ENCODE measurements around the gene SLC24A3. TPM values are rescaled to one million over a fixed set of nuclear protein-coding genes. Genes with fewer than 3 reads are reported as not detected.

Gene SLC24A3
- total and polyA plus RNA-seq, 2 experiments from 2014 or later, result 0.81 to 2.5 TPM

DNA sequence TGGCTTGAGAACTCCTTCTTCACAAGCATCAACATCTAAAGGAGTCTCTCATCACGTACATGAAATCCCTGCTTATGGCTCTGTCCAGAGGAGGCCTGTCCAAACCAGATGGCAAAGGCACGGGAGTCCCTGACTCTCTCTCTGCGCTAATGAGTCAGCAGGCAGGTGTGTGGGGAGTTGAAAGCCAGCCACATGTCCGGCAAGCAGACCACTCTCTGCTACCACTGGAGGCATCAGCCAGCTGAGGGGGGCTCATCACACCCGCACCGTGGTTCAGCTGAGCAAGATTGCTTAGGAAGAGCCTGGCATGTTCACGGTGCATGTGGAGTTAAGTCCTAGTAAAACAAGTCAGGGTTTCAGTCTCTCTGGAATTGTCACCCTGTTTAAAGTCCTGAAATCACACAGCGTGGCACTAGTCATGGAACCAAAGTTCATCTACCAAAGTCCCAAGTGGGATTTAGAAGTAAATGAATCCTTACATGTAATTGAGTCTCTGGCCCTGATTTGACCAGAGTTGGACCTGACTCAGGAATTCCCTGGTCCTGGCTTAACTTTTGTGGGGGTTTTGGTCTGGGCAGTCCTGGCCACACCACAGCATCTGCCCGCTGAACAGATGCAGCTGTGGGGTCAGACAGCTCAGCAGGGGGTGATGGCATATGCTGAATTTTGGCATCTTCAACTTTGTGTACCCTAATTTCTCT, 390.4 kb downstream of the SLC24A3 start:
- Histone ChIP-seq H3K9me2 (ENCODE audit: insufficient read depth) (0 out of 2 replicates have a peak, but pooled peaks cover 10% of the 10 kb centered on the region), H2AFZ (no peak overlapping the region), H4K20me1 (replicated peaks; ENCODE audit: insufficient read depth) (no peaks in the 10 kb centered on the region), H3F3A (replicated peaks; ENCODE audit: low read depth) (no peaks in the 10 kb centered on the region), H3K4me1 (ENCODE audit: insufficient read depth) (no peaks in the 10 kb centered on the region; the same call in 1 of the 2 replicates), H3K27me3 (ENCODE audit: insufficient read depth) (no peaks in the 10 kb centered on the region), H3K4me2 (no peak overlapping the region), H3K27ac (ENCODE audit: low read depth) (no peak overlapping the region), H3K36me3 (ENCODE audit: insufficient read depth) (no peaks in the 10 kb centered on the region), H3K79me2 (replicated peaks; ENCODE audit: insufficient read depth) (no peaks in the 10 kb centered on the region), H3K4me3 (no peak overlapping the region)
- TF ChIP-seq POLR2AphosphoS5 (IDR thresholded peaks at IDR 0.05; ENCODE audit: low read depth) (no peak), ZNF114 (CRISPR knock-in tag; IDR thresholded peaks at IDR 0.05) (no peak), NANOG (IDR thresholded peaks at IDR 0.05; ENCODE audit: borderline replicate concordance) (no peak), ZNF331 (CRISPR knock-in tag; IDR thresholded peaks at IDR 0.05; ENCODE audit: low read depth) (no peak), ZNF462 (CRISPR knock-in tag; IDR thresholded peaks at IDR 0.05) (no peak), REST (IDR thresholded peaks at IDR 0.05; ENCODE audit: unreplicated experiment) (no peak), EZH2phosphoT487 (IDR thresholded peaks at IDR 0.05; ENCODE audit: unreplicated experiment) (no peak), STAT1 (IDR thresholded peaks at IDR 0.05; ENCODE audit: unreplicated experiment) (no peak), CTCF (conservative IDR thresholded peaks at IDR 0.05; ENCODE audit: low read depth in 2 of 2) (no peak), JUNB (IDR thresholded peaks at IDR 0.05; ENCODE audit: unreplicated experiment) (no peak), EZH2 (IDR thresholded peaks at IDR 0.05; ENCODE audit: low read depth, unreplicated experiment) (no peak), CREB1 (CRISPR knock-in tag; IDR thresholded peaks at IDR 0.05; ENCODE audit: low read depth) (no peak)
- TF ChIP-seq, protein P1, sequence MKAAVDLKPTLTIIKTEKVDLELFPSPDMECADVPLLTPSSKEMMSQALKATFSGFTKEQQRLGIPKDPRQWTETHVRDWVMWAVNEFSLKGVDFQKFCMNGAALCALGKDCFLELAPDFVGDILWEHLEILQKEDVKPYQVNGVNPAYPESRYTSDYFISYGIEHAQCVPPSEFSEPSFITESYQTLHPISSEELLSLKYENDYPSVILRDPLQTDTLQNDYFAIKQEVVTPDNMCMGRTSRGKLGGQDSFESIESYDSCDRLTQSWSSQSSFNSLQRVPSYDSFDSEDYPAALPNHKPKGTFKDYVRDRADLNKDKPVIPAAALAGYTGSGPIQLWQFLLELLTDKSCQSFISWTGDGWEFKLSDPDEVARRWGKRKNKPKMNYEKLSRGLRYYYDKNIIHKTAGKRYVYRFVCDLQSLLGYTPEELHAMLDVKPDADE (IDR thresholded peaks at IDR 0.05), result no peak
- Mint-ChIP-seq H3K9me3 (no peaks in the 10 kb centered on the region), H3K4me1 (peaks cover 13% of the 10 kb centered on the region; the same call in 2 of the 3 replicates), H3K27me3 (ENCODE audit: insufficient read depth, low read depth, poor library complexity) (peaks cover 4% of the 10 kb centered on the region), H3K4me3 (no peak overlapping the region), H3K27ac (no peak overlapping the region), H3K36me3 (ENCODE audit: low read depth) (no peaks in the 10 kb centered on the region)
- no peak for DNase-seq (ENCODE audit: low spot score)
- ATAC-seq, result no peak
